HG02852 (cell line): ENCODE data around the gene CERK.

Experiments used
- ATAC-seq: cut with Tn5 transposase; IDR thresholded peaks from one replicate; pipeline ENCODE4 v1.9.1; 2021; ENCODE audit warnings: mild to moderate bottlenecking, moderate library complexity; ENCODE audit not compliant: unreplicated experiment

Gene CERK

GRCh38 chr22:46749682-46750529, 11.9 kb upstream of the CERK start:
- no peak for ATAC-seq

- ATAC-seq = no peak
Observed at GRCh38 chr22:46748908-46749675, 11.0 kb upstream of the CERK start.

- ATAC-seq = no peak
Observed at GRCh38 chr22:46748206-46748907, 10.3 kb upstream of the CERK start.

- no peak for ATAC-seq
Observed at GRCh38 chr22:46747646-46748045, 9.6 kb upstream of the CERK start.

- ATAC-seq = no peak
Observed at GRCh38 chr22:46746620-46747019, 8.6 kb upstream of the CERK start.

GRCh38 chr22:46746192-46746591, 8.1 kb upstream of the CERK start:
- ATAC-seq = no peak

- ATAC-seq = no peak
Observed at GRCh38 chr22:46744581-46744980, 6.5 kb upstream of the CERK start.

GRCh38 chr22:46742576-46743221, 4.6 kb upstream of the CERK start:
- ATAC-seq = no peak

- ATAC-seq = no peak
Observed at GRCh38 chr22:46741974-46742519, 4.0 kb upstream of the CERK start.

- no peak for ATAC-seq
Observed at GRCh38 chr22:46740910-46741780, 3.1 kb upstream of the CERK start.

- ATAC-seq = no peak
Observed at GRCh38 chr22:46739094-46739870, 1.2 kb upstream of the CERK start.

GRCh38 chr22:46738647-46739093, 618 bp upstream of the CERK start:
- ATAC-seq = no peak

GRCh38 chr22:46737105-46737975, 712 bp downstream of the CERK start:
- ATAC-seq = peak; percentile 43

GRCh38 chr22:46736705-46737104, 1.3 kb downstream of the CERK start:
- ATAC-seq = no peak

- ATAC-seq = no peak
Observed at GRCh38 chr22:46735747-46736608, 2.1 kb downstream of the CERK start.

GRCh38 chr22:46734830-46735453, 3.1 kb downstream of the CERK start:
- ATAC-seq = peak; percentile 34
